SKM-1 treated with dmso at 0.1 percent for 144 hours (cell line): Measurements from ENCODE around the gene MPV17.
A peak's percentile ranks its signal among the peaks of the same experiment; 100 is the strongest.
"Not testable (repeated sequence)": the region's sequence is repeated elsewhere in the genome, so short reads cannot be mapped to it uniquely, and the experiment has no call there.

Source experiments
- DNase-seq: peaks from one replicate; lab custom pipeline; 2025; ENCODE audit not compliant: unreplicated experiment; lab: John Stamatoyannopoulos, UW

Gene MPV17

GRCh38 chr2:27323596-27324285, 844 bp upstream of the MPV17 start:
- no peak for DNase-seq

- peak; percentile 22 for DNase-seq
Measured at GRCh38 chr2:27322301-27322765, 564 bp downstream of the MPV17 start.

- no peak for DNase-seq
Measured at GRCh38 chr2:27320958-27321543, 1.8 kb downstream of the MPV17 start.

GRCh38 chr2:27319839-27320238, 3.1 kb downstream of the MPV17 start:
- not testable (repeated sequence) for DNase-seq

GRCh38 chr2:27316655-27317412, 6.1 kb downstream of the MPV17 start:
- no peak for DNase-seq

DNA sequence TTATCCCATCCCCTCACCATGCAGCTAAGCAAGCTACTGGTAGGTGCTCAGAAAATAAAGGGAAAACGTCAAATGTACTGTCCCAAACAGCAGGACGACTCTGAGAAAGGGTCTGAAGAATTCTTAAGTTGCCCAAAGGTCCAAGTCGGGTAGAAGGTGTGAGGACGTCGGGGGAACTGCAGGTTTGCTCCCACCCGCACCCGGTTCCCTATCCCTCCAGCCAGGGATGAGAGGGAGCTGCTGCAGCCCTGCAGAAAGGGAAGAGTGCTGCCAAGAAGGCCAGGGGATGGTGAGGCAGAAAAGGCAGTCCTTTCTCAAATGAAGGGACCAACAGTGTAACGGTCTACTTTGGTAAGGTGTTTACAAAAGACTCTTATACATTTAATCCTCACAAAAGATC, 7.8 kb downstream of the MPV17 start:
- DNase-seq, result no peak

GRCh38 chr2:27314709-27315108, 8.2 kb downstream of the MPV17 start:
- DNase-seq, result no peak

DNA sequence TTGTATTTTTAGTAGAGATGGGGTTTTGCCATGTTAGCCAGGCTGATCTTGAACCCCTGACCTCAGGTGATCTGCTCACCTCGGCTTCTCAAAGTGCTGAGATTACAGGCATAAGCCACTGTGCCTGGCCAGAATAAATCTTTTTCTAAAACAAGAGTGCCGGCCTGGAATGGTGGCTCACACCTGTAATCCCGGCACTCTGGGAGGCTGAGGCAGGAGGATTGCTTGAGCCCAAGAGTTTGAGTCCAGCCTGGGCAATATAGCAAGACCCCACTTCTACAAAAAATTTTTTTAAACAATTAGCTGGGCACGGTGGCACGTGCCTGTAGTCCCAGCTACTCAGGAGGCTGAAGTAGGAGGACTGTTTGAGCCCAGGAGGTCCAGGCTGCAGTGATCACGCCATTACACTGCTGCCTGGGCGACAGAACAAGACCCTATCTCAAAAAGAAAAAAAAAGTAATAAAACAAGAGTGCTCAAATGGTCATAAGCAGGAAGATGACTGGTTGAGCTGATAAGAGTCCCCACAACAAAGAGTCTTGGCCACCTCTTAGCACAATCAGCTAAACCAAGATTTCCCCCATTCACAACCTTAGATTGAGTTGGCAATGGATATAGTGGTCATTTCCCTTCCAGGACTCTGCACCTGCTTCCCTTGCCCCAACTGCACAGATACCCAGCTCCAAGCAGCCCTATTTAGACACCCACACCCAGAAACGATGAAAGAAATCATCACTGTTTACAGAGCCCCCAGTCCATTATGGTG, 8.8 kb downstream of the MPV17 start:
- no peak for DNase-seq

DNA sequence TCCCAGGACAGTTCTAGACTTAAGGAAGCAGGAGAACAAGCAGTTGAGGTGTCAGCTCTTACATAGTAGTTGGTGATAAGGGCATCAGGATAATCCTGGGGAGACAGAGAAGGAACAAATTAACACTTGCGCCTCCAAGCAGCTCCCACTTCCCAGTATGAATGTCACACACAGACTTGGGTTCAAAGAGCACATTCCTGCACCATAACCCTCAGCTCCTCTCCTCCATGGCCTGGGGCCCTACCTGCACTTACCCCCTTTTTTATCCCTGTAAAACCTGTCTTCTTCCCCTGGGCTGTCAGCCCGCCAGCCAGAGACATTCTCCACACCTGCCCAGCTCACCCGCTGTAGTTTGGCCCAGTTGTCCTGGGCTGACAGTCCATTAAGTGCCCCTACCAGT, 10.7 kb downstream of the MPV17 start:
- no peak for DNase-seq

GRCh38 chr2:27309651-27310050, 13.2 kb downstream of the MPV17 start:
- no peak for DNase-seq

GRCh38 chr2:27308359-27308881, 14.5 kb downstream of the MPV17 start, which contains the start of gene UCN:
Gene UCN, minus strand, starts transcription at chr2:27308445. Its CDS starts 550 bp downstream, at chr2:27307895.
- no peak for DNase-seq

DNA sequence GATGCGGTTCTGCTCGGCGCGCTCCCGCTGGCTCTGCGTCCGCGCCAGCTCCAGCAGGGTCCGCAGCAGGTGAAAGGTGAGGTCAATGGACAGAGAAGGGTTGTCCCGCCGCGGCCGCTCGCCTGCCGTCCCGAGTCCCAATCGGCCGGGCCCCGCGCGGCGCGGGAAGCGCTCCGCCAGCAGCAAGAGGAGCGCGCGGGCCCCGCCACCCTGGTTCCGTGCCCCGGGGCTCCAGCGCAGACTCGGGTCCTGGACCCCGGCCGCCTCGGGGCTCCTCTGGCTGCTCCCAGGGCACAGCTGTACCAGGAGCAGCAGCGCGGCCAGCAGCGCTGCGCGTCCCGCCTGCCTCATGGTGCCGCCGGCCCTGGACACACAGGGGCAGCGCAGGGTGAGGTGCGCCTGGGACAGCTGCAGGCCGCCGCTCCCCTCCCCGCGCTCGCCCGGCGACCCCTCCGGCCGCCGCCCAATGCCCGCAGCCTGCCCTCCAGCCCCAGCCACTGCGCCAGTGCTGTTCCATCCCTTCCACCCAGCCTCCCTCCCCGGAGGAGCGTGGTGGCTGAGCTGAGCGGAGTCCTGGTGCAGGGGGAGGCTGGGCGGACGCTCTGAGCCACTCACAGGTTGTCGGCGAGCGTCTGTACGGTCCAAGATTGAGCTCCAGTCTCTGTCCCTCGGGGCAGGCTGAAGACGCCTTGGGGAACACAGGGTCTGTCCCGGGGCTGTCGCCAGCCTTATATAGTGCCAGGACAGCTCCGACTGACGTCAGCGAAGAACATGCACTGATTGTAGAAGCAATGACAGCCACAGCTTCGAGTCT, 15.1 kb downstream of the MPV17 start:
- DNase-seq, result no peak

DNA sequence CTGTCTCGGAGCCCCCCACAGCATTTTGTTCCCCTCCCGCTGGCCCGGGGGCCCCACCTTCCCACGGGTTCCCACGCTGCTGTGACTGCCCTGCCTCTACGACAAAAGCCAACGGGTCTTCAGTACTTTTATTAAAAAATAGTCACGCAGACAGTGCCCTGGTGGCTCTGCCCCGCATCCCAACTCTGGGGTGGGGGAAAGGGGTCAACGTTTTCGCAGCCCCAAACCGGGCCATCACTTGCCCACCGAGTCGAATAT, 15.7 kb downstream of the MPV17 start:
- DNase-seq, result no peak

DNA sequence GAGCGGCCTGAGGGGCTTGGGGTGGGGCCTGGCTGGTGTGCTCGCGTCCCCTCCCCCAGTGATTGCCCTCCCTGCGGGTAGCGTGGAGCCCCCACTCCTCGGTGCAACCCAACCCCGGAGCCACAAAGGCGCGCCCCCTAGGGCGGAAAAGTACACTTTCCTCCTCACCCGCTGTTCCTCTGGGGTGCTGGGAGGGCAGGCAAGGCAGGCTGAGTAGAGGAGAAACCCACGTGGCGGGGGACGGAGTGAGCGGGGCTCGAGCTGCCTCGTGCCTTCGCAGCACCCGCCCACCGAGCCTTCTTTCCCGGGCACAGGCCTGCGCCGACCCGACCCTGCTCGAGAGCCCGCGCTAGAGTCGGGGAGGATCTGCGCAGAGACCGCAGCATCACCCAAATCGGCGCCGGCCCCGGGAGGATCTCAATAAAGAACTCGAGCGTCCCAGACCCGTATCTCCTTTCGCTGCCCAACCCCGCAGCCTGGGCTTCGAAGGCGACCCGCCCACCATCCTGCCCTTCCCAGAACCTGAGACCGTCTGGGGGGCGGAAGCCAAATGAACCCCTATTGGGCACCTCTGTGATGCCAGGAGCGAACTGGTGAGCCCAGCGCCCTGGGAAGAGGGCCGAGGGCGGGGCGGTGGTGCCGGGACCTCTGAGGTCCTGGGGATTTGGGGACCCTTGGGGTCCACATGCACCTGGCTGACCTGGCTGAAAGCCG, 16.2 kb downstream of the MPV17 start:
- DNase-seq, result no peak

- DNase-seq, result no peak
Measured at GRCh38 chr2:27306136-27306535, 16.8 kb downstream of the MPV17 start.

GRCh38 chr2:27305516-27305915, 17.4 kb downstream of the MPV17 start:
- DNase-seq, result no peak

GRCh38 chr2:27304488-27305240, 18.2 kb downstream of the MPV17 start:
- DNase-seq, result no peak

DNA sequence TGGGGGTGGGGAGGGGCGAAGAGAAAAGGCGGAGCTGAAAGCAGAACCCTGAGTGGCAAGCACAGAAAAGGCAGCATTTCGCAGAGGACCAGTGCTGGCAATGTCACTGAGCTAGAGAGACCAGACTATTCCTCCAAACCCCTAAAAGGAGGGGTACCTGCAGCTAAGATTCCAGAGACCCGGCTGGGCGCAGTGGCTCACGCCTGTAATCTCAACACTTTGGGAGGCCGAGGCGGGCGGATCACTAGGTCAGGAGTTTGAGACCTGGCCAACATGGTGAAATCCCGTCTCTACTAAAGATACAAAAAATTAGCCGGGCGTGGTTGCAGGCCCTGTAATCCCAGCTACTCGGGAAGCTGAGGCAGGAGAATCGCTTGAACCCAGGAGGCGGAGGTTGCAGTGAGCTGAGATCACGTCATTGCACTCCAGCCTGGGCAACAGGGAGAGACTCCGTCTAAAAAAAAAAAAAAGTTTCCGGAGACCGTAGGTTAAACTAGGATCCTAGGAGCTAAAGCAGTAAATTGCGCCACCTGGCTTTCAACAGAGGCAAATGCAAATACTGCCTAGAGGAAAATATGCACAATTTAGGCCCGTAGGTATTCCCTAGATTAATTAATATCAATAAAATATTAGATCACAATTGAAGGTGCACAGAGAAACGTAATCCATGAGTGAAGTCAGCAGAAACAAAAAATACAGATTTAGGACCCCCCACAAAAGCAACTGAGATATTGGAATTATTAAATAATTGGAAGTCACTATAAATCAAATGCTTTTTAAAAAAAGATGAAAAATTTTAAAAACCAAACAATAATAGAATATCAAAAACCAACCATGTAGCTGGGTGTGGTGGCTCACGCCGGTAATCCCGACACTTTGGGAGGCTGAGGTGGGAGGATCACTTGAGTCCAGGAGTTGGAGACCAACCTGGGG, 19.5 kb downstream of the MPV17 start:
- peak; percentile 50 for DNase-seq
